Chondrocyte (in vitro differentiated cells): ENCODE measurements around the gene PPT2. TPM values are rescaled to one million over a fixed set of nuclear protein-coding genes. Genes with fewer than 3 reads are reported as not detected.
A peak's percentile ranks its signal among the peaks of the same experiment; 100 is the strongest.
"Not testable (repeated sequence)": the region's sequence is repeated elsewhere in the genome, so short reads cannot be mapped to it uniquely, and the experiment has no call there.

Experiments used
- DNase-seq: peaks from one replicate; pipeline ENCODE4 v3.0.0; 2021; ENCODE audit warnings: mixed read lengths, low spot score
- H3K27ac Mint-ChIP-seq: one replicate; pipeline ENCODE4 v1.8.0; 2021; ENCODE audit warnings: mild to moderate bottlenecking, moderate library complexity, mixed read lengths; ENCODE audit not compliant: unreplicated experiment
- H3K27me3 Mint-ChIP-seq: 2 replicates; pipeline ENCODE4 v1.8.0; 2021; ENCODE audit warnings: low read depth, mixed read lengths
- H3K36me3 Mint-ChIP-seq: 2 replicates; pipeline ENCODE4 v1.8.0; 2021; ENCODE audit warnings: low read depth, mixed read lengths
- H3K4me1 Mint-ChIP-seq: 2 replicates; pipeline ENCODE4 v1.8.0; 2021; ENCODE audit warnings: low read depth, mild to moderate bottlenecking, mixed read lengths
- H3K4me3 Mint-ChIP-seq: one replicate; pipeline ENCODE4 v1.8.0; 2021; ENCODE audit warnings: mild to moderate bottlenecking, moderate library complexity, mixed read lengths; ENCODE audit not compliant: unreplicated experiment
- H3K9me3 Mint-ChIP-seq: 2 replicates; pipeline ENCODE4 v1.8.0; 2021; ENCODE audit warnings: low read depth, mixed read lengths
- CTCF ChIP-seq: fragments of 200-600 bp; sonication (generic); IDR thresholded peaks from 2 replicates; pipeline ENCODE4 v1.5.0; 2021; ENCODE audit warnings: antibody characterized with exemption, mild to moderate bottlenecking, moderate library complexity
- total RNA-seq: library from RNA; stranded (reverse); gene quantifications from 3 replicates; pipeline ENCODE4 v1.2.1, GENCODE V29; 2021

Gene PPT2
- total RNA-seq, 1 donor from 2014 or later, result 35.8 TPM

GRCh38 chr6:32190911-32191677, 37.2 kb downstream of the PPT2 start:
- peaks cover 66% of the 10 kb centered on the region for H3K4me1 Mint-ChIP-seq
- H3K36me3 Mint-ChIP-seq, result peaks cover 6% of the 10 kb centered on the region
- DNase-seq, result no peak
- H3K9me3 Mint-ChIP-seq, result no peaks in the 10 kb centered on the region
- no peak for TF ChIP-seq CTCF
- H3K27me3 Mint-ChIP-seq, result no peaks in the 10 kb centered on the region
- peak overlapping the region; percentile 32 for H3K27ac Mint-ChIP-seq
- H3K4me3 Mint-ChIP-seq, result peak overlapping the region; percentile 19

GRCh38 chr6:32191696-32192607, 38.0 kb downstream of the PPT2 start:
- H3K9me3 Mint-ChIP-seq, result no peaks in the 10 kb centered on the region
- H3K4me3 Mint-ChIP-seq, result peak overlapping the region; percentile 25
- DNase-seq, result no peak
- peaks cover 66% of the 10 kb centered on the region for H3K4me1 Mint-ChIP-seq
- peak overlapping the region; percentile 78 for H3K27ac Mint-ChIP-seq
- no peaks in the 10 kb centered on the region for H3K27me3 Mint-ChIP-seq
- no peak for TF ChIP-seq CTCF
- peaks cover 2% of the 10 kb centered on the region for H3K36me3 Mint-ChIP-seq

- DNase-seq, result no peak
- H3K4me3 Mint-ChIP-seq, result peak within 1 kb of the TSS; percentile 41
- H3K27me3 Mint-ChIP-seq, result no peaks in the 10 kb centered on the region
- no peak for TF ChIP-seq CTCF
- H3K9me3 Mint-ChIP-seq, result no peaks in the 10 kb centered on the region
- peaks cover 63% of the 10 kb centered on the region for H3K4me1 Mint-ChIP-seq
- peaks cover under 1% of the 10 kb centered on the region for H3K36me3 Mint-ChIP-seq
- peak within 1 kb of the TSS; percentile 78 for H3K27ac Mint-ChIP-seq
These were observed 38.7 kb downstream of the PPT2 start, which contains the start of gene GPSM3 for GRCh38 chr6:32192608-32193039. TSS of gene GPSM3 (minus strand) at chr6:32192643. CDS start at chr6:32192513, 130 bp downstream.

- peaks cover 60% of the 10 kb centered on the region for H3K4me1 Mint-ChIP-seq
- not testable (repeated sequence) for H3K9me3 Mint-ChIP-seq, H3K4me3 Mint-ChIP-seq
These were observed 39.2 kb downstream of the PPT2 start for GRCh38 chr6:32193096-32193495.

GRCh38 chr6:32194388-32194787, 40.4 kb downstream of the PPT2 start:
- Mint-ChIP-seq H3K27ac (peak overlapping the region; percentile 96), H3K36me3 (no peaks in the 10 kb centered on the region), H3K27me3 (no peaks in the 10 kb centered on the region), H3K9me3 (no peaks in the 10 kb centered on the region), H3K4me3 (no peak overlapping the region), H3K4me1 (peaks cover 48% of the 10 kb centered on the region)
- no peak for DNase-seq
- no peak for TF ChIP-seq CTCF

More at GRCh38 chr6:32193096-32193495, 39.2 kb downstream of the PPT2 start:
- not testable (repeated sequence) for H3K36me3 Mint-ChIP-seq, DNase-seq, H3K27me3 Mint-ChIP-seq
- H3K27ac Mint-ChIP-seq, result peak overlapping the region; percentile 78
